GM06990 (cell line): ENCODE measurements around the gene RBKS.

ENCODE experiments used
- DNase-seq: peaks from one replicate; pipeline ENCODE4 v3.0.0-alpha.2; 2011; ENCODE audit not compliant: insufficient read length; ENCODE audit errors: extremely low read depth
- H3K27me3 ChIP-seq: replicated peaks from 2 replicates; pipeline ENCODE4 v1.6.0; 2011; ENCODE audit warnings: low read length; ENCODE audit not compliant: control insufficient read depth, insufficient read depth
- H3K36me3 ChIP-seq: 2 replicates; pipeline ENCODE4 v1.5.1; 2011; ENCODE audit warnings: low read length; ENCODE audit not compliant: control insufficient read depth, insufficient read depth
- H3K4me3 ChIP-seq: replicated peaks from 2 replicates; pipeline ENCODE4 v1.5.1; 2011; ENCODE audit warnings: low read depth, mild to moderate bottlenecking, control low read depth, low read length
- TF ChIP-seq, protein P1 (sequence below): IDR thresholded peaks from 2 replicates; pipeline ENCODE4 v1.5.1; 2011; ENCODE audit warnings: low read length, control low read depth, mild to moderate bottlenecking, inconsistent platforms; ENCODE audit not compliant: insufficient read depth, poor library complexity, severe bottlenecking

RBKS gene

GRCh38 chr2:27912512-27912911 is 22.3 kb upstream of the RBKS start:
- Histone ChIP-seq H3K27me3 (no peaks in the 10 kb centered on the region), H3K36me3 (no peaks in the 10 kb centered on the region)
- TF ChIP-seq, protein P1, sequence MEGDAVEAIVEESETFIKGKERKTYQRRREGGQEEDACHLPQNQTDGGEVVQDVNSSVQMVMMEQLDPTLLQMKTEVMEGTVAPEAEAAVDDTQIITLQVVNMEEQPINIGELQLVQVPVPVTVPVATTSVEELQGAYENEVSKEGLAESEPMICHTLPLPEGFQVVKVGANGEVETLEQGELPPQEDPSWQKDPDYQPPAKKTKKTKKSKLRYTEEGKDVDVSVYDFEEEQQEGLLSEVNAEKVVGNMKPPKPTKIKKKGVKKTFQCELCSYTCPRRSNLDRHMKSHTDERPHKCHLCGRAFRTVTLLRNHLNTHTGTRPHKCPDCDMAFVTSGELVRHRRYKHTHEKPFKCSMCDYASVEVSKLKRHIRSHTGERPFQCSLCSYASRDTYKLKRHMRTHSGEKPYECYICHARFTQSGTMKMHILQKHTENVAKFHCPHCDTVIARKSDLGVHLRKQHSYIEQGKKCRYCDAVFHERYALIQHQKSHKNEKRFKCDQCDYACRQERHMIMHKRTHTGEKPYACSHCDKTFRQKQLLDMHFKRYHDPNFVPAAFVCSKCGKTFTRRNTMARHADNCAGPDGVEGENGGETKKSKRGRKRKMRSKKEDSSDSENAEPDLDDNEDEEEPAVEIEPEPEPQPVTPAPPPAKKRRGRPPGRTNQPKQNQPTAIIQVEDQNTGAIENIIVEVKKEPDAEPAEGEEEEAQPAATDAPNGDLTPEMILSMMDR, result no peak

DNA sequence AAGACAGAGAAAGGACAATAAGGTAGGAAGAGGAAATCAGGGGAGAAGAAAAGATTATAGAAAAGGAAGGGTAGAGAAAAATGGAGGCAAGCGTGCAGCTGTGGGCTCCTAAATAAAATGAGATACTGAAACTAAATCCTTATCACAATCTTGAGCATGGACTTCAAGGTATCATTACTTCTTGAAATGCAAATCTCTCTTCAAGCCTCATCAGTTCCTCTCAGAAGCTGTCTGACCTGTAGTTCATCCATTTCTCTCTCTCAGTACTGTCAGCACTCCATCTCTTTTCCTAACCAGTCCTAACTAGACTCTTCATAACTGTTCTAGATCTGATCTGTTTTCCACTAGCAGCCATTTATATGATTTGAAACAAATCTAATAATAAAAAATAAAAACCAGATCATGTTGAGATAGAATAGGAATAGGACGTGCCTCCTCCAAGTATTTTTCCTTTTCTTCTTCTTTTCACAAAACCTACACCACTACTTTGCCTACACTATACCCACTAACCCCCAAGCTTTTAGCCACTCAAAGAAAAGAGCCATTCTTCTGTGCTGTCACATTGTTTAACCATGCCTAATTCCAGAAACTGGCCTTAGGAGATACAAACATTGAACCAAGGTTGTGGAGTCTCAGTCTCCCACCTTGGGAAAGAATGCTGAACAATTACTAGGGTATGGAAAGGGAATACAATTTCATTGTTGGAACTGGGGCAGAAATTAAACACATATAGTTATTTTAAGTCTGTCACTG is 21.4 kb upstream of the RBKS start:
- H3K27me3 ChIP-seq, result no peaks in the 10 kb centered on the region
- no peaks in the 10 kb centered on the region for H3K36me3 ChIP-seq
- no peak for DNase-seq
- no peak overlapping the region for H3K4me3 ChIP-seq
- TF ChIP-seq, protein P1, result no peak

More at GRCh38 chr2:27912512-27912911, 22.3 kb upstream of the RBKS start:
- no peak for DNase-seq
- H3K4me3 ChIP-seq, result no peak overlapping the region

DNA sequence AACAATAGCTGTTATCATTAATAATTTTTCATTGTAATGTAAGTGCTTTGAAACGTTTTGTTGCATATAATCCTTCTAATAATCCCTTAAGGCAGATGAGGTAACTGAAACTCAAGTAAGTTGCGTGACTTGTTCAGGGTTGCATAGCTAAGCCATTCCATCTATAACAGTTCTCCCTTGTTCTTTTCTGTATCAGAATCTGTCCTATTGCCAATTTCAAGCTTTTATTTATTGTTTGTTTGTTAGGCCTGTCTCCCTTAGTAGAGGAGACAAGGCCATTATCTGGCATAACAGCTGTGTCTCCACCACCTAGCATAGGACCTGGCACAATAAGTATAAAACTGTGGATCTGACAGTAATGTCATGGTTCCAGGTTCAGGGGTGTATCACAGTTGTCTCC is 19.7 kb upstream of the RBKS start:
- H3K36me3 ChIP-seq, result no peaks in the 10 kb centered on the region
- DNase-seq, result no peak
- TF ChIP-seq, protein P1, result no peak
- H3K4me3 ChIP-seq, result no peak overlapping the region
- no peaks in the 10 kb centered on the region for H3K27me3 ChIP-seq

GRCh38 chr2:27907547-27907946 is 17.4 kb upstream of the RBKS start:
- no peak for DNase-seq
- TF ChIP-seq, protein P1, result no peak
- Histone ChIP-seq H3K36me3 (no peaks in the 10 kb centered on the region), H3K27me3 (no peaks in the 10 kb centered on the region), H3K4me3 (no peak overlapping the region)

- no peak for DNase-seq
- no peaks in the 10 kb centered on the region for H3K27me3 ChIP-seq
- TF ChIP-seq, protein P1, result no peak
- H3K36me3 ChIP-seq, result no peaks in the 10 kb centered on the region
- no peak overlapping the region for H3K4me3 ChIP-seq
Measured at GRCh38 chr2:27906074-27906473, 15.9 kb upstream of the RBKS start.

GRCh38 chr2:27904405-27904665 is 14.1 kb upstream of the RBKS start:
- no peak for DNase-seq
- Histone ChIP-seq H3K4me3 (no peak overlapping the region), H3K36me3 (no peaks in the 10 kb centered on the region; the same call in 1 of the 2 replicates), H3K27me3 (no peaks in the 10 kb centered on the region)
- TF ChIP-seq, protein P1, result no peak
